Subcutaneous adipose tissue (tissue), 4 donors: Measurements from ENCODE around the gene PCDHGC3. TPM values are rescaled to one million over a fixed set of nuclear protein-coding genes. Genes with fewer than 3 reads are reported as not detected.

Source experiments
- CTCF ChIP-seq: fragments of 450-650 bp; IDR thresholded peaks from one replicate; pipeline ENCODE4 v1.5.1; 2016; ENCODE audit warnings: low read depth, mild to moderate bottlenecking, control low read depth, antibody characterized with exemption, moderate library complexity
- total RNA-seq, 4 donors: library from RNA; depleted of rRNA; stranded (reverse); fragments of >200 nt; gene quantifications; one replicate each; pipeline ENCODE4 v1.1.0, GENCODE V29; 2016

The PCDHGC3 gene
- 10 to 100 TPM; 16.5 to 35.4 (median 30.4) TPM for total RNA-seq

GRCh38 chr5:141475625-141476131 is at the start of gene PCDHGC3:
TSS of gene PCDHGC3 (plus strand) at chr5:141475966. CDS start at chr5:141476117, 151 bp downstream.
- no peak for TF ChIP-seq CTCF

GRCh38 chr5:141427783-141428426 is 47.9 kb upstream of the PCDHGC3 start:
- TF ChIP-seq CTCF = no peak

- TF ChIP-seq CTCF = no peak
Measured at GRCh38 chr5:141430332-141431113, 45.2 kb upstream of the PCDHGC3 start, which contains the start of gene PCDHGA12. TSS of gene PCDHGA12 (plus strand) at chr5:141430507. CDS start at chr5:141430760, 253 bp downstream.

GRCh38 chr5:141431286-141431685 is 44.5 kb upstream of the PCDHGC3 start:
- TF ChIP-seq CTCF = no peak

GRCh38 chr5:141434006-141434405 is 41.8 kb upstream of the PCDHGC3 start:
- no peak for TF ChIP-seq CTCF

GRCh38 chr5:141437221-141437620 is 38.5 kb upstream of the PCDHGC3 start:
- no peak for TF ChIP-seq CTCF
